ENCODE data around the gene MAP1B.

The MAP1B gene

DNA sequence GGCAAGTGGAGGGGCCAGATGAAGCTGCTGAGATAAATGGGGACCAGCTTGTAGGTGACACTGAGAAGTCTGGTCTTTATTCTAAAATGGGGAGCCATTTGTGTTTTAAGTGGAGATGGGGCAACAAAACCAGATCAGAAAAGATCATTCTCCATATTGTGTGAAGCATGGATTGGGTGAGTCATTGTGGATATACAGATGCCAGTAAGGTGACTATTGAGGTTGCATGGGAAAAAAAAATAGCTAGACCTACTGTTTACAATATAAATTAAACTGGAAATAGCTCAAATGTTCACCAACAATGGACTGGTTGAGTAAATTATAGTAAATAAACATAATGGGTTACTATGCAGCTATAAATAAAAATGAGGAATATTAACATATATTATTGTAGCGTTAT, 5.4 kb upstream of the MAP1B start:
- DNase-seq = no peak

DNA sequence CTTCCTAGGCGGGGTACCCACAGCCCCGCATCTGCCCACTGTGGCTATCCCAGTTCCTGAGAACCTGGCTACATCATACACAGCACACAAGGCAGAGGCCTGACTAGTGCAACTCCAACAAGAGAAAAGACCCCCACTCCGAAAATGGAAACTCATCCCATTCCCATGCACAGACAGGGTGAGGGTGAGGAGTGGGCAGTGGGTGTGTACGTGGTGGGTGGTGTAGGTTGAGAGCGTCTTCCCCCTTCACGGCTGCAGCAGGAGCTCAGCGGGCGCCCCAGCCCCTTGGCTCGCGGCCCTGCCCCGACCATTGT, 501 bp upstream of the MAP1B start:
- no peak for DNase-seq

DNA sequence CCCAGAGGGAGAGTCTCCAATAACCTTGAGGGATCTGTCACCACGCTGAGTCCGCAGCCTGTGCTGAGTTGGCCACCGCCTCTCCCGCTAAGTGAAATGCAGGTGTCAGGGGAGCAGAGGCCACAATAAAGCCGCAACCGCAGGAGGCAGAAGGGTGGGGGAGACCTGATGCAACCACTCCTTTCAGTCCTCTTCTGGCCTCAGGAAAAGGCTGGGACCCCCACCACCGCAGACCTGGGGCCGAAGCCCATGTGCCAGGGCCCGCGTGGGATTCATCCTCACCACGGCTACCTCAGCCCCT, 576 bp downstream of the MAP1B start:
- no peak for DNase-seq

DNA sequence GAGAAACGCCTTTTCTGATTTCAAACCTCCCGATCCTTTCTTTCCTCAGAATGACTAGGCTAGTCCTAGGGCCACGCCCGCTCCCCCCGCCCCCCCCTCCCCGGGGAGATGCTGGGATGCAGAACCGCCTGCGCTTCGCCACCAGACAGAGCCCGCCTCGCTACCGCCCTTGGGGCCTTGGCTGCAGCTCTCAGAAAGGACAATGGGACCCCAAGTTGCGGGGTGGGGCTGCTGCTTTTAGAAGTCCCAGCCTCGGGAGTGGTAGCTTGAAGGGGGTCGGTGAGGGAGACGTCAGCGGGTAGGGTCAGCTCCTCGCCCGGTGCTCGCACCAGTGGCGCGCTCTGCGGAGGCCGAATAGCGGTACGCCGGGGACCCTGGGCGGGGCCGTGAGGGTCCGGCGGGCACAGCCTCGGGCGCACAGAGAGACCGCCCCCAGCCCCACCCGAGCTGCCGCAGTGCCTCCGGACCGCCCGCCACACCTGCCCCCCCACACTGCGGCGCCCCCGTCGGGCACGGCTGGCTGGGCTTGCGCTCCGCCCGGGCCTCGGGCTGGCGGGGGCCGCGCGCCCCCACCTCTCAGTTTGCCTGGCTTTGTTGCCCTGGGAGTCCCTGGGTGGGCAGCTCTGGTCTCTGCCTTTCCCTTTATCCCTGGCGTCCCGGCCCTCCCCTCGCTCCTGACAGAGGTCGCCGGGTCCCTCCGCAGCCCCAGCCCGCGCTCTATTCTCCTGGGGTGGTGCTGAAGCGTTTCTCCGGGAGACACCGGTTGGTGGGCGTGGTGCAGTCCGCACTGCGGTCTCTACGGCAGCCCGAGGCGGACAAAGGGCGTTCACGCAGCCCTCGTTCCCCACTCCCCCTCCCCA, 1.2 kb downstream of the MAP1B start:
- DNase-seq = peak; percentile 13

DNA sequence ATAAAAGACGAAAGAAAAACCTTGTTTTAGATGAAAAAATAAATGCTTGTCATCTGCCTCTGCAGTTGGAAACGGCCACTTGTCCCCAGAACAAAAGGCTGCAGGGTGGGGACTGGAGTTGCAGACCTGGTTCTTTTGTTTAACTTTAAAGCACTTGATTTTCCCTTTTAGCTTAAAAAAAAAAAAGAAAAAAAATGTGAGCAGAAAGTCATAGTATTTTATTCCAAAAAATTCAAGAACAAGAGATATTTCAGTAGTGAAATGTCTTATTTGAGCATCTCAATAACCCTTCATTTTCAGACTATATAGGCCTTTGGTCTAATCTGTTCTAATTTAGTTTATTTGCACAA, 1.8 kb downstream of the MAP1B start:
- DNase-seq = no peak

DNA sequence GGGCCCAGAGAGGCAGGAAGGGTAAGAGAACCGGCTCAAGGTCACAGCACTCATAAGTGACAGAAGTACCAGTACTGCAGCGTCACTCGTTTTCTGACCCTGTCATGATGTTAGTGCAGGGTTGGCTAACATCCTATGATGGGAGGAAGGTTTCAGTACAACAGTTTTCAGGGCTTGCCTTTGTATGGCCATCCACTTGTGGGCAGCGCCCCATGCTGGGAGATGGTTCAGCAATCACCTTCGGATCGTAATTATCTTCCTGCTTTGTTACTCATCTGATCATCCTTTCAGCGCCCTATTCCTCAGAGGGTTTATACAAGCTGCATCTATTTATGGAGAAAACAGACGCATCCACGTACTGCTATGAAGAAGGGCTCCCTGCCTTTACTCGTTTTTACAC, 2.4 kb downstream of the MAP1B start:
- DNase-seq = no peak

DNA sequence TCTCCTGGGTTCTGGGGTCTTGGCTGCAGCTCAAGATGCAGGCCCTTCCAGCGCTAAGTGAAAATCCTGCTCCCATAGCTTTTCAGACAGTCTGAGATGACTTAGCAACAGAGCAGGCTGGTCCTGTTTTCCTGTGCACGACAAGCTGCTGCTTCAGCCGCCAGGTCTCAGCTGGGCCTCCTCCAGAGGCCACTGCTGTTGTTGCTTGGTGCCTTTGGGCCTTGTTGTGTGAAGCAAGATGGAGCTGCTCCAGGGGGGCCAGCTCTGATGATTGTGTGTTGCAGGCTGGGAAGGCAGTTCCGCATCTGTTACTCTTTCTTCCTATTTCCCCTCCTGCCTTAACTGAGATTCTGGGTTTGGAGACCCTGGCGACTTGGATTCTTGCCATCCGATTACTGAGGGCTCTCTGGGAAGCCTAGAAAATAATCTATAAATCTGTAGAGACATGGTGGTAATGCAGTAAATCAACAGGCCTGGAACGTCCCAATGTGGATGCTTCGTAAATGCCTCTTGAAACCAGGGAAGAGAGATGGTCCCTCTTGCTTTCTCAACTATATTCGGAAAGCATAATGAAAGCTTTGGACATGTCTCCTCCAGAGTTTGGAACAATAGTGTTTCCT, 3.2 kb downstream of the MAP1B start:
- DNase-seq = peak; percentile 58

DNA sequence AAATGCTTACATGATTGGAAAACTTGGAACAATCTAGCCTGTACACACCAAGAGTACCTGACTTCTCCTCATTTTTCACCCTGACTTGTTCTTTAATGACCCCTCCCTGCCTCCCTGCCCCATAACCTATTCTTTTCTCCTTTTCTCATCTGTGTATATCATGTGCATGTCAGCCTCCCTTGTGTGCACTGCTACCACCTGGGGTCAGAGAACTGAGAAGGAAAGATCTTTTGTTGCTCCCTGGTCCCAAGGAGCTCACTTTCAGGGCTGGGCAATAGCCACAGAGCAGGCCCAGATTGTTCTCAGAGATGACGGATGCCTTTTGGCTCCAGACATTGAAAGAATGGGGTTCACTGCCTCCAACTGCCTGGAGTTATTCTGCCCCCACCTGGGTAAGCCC, 5.1 kb downstream of the MAP1B start:
- DNase-seq = no peak

DNA sequence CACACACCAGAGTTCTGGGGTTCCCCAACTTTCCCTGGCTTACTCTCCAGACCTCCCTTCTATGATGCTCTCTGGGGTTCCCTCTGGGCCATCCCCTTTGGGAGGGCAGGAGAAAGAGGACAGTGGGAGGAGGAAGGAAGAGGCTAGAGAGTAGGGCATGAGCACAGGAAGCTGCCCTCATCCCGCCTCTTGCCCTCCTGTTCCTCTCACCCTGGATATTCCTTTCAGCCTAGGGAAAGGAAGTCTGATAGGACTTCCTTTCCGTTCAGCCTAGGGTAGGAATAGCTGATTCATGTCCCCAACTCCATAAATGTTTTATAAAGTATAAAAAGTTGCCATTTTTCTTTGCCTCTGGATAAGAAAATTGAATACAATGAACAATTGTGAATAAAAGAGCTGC, 7.4 kb downstream of the MAP1B start:
- DNase-seq = no peak

DNA sequence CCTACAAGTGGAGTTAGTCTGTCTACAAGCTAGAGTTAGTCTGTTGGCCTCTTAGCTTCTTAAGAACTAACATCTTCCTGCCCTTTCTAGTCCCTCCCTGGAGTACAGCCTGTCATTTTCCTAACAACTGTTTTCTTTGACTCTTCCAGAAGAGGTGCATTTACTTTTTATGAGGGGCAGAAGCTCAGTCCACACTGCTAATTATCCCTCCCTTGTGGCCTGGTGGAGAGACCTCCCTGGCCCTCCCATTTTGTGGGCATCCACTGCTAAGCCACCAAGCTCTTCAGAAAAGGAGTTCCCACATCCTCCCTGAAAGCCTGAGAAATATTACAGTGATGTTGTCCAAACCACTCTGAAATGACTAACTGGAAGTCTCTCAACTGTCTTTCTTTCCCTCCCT, 8.0 kb downstream of the MAP1B start:
- DNase-seq = no peak

DNA sequence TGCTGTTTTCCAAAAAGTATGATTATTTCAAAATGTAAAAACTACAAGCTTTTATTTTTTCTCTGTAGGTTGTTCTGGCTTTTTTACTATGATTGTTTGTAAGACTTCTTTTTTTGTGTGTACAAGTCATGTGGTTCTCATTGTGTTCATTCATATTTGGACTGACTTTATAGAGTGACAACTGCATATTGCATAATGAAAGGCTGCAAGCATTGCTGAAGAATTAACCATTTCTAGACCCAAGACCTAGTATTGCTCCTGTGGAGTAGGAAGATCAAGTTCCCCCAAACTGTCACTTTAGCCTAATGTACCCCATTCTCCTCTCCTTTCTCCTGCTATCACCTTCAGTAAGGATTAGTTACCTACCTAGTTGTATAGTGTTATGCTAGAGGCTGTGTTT, 10.0 kb downstream of the MAP1B start:
- no peak for DNase-seq

DNA sequence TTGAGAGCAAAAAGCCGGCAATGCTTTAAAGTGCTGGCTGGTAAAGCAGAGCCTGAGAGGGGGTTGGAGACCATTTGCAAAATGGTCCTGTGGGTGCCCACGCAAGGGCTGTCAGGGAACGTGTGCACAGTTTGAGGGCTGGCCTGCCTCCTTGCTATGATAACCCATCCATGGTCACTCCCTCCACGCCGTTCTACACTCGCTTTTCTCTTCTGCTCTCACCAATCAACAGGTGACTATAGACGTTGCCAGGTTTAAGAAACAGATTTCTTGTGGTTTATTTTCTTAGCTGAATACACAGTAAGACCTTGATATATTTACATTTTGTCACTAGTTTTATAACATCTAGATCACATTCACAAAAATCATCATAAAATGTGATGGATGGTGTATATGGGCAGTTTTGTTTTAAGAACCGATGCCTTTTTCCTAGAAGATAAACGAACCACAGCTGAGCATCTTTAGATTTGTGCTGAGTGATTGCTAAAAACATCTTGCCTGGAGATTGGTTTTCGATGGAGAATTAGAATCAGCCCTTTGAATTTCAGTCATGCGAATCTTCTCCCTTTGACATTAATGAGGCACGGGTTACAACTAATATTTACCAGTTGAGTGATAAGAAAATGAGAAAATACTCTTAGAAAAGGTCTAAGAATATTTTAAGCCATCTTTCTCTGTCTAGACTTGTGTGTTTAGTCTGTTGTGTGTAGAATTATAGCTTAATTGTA, 13.9 kb downstream of the MAP1B start:
- DNase-seq = no peak

DNA sequence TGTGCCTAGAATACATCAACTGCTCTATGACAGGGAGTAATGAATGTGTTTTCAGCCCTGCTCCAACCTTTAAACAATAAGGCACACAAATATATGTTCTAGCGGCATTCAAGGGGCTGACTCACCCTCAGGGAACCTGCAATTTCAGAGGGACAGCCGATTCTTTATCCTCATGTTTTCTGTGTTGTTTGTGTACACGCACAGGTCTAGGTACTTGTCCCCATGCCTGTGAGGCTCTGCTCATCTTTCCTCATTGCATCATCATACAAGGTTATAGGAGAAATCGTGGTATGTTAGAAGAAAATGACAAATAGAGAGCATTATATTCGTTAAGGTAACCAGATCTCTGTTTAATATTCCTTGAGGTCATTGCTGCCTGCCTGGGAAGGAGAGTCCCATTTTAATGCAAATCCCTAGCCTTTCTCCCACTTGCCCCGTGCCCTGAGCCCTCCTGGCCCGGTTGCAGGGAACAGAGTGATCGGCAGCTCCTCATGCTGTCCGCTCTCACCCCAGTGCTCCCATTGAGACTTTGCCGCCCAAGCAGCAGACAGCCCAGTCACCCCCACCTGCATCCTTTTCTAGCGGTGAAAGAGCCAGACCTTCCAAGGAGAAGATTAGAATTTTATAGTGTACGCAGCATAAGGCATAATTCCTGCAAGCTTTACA, 14.6 kb downstream of the MAP1B start:
- no peak for DNase-seq

DNA sequence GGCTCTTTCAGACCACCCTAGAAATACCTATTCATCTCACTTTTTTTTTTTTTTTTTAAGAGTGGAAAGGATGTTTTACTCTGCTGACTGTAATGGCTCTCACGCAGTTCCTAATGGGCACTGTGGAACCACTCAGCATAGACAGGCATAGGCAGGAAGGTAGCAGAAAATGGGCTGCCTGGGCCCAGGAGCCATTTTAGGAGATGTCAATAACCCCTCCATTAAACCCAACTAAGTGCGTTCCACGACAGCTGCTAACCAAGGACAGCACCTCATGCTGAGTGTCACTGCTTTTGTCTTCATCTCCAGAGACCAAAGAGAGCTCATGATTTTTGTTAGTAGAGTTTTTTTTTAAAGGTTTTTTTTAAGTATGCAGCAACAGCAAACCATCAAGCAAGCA, 15.3 kb downstream of the MAP1B start:
- no peak for DNase-seq

DNA sequence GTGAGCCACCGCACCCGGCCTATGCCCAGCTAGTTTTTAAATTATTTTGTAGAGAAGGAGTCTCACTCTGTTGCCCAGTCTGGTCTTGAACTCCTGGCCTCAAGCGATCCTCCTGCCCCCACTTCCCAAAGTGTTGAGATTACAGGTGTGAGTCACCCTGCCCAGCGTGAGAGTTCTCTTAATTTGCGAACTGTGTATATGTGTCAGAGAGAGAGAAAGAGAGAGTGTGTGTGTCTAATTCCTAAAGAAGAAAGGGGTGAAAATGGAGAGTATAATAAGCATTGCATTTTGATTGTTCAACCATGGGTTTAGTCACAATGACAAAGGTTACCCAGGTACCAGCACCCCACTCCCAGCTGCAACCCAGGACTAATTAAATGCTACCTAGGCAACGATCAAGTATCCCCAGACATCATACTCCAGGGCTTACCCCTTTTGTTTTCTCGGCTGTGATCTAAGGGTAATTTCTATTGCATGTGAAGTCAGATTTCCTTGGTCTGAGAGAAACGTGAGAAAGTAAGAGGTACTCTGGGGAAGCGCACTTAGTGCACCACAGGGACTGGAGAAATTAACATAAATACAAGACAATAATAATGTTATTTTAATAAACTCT, 16.6 kb downstream of the MAP1B start:
- no peak for DNase-seq

DNA sequence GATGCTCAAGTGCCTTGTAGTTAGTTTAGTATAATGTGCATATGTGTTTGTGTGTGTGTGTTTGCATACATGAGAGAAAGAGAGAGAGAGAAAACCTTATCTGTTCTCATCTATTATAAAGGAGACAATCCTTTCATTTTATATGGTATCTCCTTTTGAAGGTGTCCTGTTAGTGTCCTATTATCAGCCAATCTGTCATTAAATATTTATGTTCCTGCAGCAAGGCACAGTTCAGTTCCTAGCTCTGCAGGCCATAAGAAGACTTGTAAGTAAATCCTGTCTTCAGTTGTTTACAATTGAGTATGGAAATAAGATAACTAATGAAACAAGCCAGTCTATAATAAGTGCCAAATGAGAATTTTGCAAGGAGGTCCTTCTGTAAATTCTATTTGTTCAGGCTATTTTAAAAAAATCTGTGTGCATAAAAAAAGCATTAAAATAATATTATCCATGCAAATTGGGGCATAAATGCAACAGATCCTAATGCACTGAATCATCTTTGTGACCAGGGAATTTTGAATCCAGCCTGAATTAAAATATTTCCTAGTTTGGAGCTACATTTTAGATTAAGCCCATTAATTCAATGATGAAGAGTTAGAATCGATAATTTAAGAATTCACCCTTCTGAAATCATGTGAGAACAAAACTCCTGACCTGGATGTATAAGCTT, 18.1 kb downstream of the MAP1B start:
- no peak for DNase-seq

DNA sequence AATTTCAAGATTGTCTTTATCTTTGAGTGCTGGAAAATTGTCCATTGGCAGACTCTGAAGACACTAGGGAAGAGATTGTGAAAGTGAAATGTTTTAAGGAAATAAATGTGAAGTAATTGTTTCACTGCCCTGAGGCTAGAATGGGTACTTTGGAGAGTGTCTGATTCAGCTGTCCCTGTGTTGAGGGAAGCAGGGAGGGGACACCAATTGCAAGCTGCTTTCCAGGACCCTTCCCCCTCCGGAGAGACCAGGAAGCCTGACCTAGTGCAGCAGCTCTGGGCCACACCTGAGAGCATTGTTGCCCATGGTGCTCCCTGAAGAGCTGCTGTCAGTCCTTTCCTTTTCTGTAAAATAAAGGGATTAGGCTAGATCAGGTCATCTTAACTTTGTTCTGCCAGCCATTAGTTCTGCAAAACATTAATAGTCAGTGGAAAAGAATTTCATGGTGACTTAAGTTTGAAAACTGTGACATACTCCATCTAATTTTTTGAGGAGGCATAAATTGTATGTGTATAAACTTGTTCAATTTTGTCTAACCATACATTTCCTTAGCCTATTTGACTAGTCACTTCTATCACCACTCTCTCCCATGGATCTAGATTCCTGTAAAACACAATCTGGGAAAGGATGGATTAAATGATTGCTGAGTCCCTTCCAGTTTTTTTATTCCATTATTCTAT, 18.8 kb downstream of the MAP1B start:
- DNase-seq = no peak

DNA sequence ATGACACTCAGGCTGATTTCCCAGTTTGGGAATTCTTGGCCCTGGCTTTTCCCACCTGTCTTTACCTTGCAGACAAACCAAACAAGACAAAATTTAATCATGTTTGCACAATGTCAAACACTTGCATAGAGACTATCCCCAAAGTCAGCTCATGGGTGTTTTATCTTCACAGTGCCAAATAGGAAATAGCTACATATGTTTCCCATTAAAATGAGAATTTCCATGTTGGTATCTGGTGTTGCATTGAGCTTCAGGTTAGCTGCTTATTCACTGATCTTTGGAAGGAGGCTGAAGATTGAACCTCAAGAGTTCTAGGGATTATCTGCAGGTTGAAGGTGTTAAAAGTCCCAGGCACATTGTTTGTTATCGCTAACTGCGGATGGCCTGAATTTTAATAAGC, 19.5 kb downstream of the MAP1B start:
- no peak for DNase-seq

DNA sequence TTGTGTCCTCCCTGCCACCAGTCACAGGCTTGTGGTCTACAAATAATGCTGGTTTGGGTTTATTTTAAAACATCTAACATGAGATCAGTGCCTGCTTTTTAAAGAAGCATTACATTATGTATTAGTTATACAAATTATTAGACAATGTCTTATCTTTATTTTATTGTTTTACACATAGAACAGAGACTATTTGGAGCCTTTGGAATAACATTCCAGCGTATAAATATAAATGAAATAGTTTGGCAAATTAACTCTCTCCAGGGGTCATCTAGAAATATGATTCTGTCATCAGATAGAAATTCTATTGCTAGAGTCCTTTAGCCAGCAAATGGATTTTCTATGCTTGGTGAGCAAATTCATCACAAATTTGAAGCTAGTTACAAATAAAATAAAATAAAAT, 22.4 kb downstream of the MAP1B start:
- no peak for DNase-seq

DNA sequence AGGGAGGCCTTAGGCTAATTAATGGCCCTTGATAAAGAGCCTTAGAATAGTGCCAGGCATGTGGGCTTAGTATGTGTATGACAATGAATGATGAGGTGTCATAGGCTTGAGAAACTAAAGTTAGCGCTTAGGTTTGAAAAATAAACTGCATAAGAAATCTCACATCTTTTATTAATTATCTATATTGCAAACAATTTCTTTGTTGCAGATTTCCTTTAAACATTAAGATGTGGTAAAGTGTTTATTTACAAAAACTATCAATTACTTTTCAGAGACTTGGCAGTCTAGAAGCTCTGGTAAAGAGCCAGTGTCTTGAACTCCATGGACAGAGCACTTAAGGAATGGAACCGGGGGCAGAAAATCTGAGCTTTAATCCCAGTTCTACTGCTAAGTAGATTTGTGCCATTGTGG, 23.1 kb downstream of the MAP1B start:
- DNase-seq = no peak

DNA sequence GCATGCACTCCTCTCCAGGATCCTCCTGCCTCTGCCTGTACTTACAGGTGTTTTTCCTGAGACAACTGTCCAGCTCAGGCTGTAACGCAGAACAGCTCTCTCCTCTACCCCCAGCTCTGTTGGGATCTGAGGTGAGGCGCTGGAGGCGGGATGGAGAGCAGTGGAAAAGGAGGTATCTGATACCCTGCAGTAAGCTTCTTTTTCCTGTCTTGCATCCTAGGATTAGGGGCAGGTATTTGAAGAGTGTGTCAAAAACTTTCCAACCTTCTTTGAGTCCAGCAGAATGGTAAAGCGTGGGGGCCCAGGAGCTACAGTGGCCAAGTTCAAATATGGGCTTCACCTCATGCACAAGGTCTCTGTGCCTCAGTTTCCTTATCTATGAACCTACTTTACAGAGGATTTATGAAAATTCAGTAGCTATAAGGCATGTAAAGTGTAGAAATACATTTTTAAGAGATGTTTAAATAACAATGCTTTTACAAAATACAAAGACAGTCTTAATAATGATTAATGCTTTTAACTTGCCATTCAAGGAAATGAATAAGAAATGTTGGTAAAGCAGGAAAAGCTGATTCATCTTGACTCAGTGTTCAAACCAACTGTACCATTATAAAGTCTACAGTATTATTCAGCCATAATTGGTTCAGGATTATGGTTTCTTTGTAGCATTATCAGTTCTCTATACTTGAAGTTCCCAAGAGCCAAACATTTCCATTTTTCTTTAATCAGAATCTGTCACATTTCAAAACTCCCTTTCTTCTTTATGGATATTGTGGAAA, 26.1 kb downstream of the MAP1B start:
- DNase-seq = no peak
